ENCODE measurements around the gene EYS. TPM values are rescaled to one million over a fixed set of nuclear protein-coding genes. Genes with fewer than 3 reads are reported as not detected.

EYS gene
- total and polyA plus RNA-seq, 9 of the 15 experiments (the other 6 are each of a cell fraction or from before 2014, with no cell fraction given): 0.03 to 0.36 (median 0.10) TPM; not detected in 2

DNA sequence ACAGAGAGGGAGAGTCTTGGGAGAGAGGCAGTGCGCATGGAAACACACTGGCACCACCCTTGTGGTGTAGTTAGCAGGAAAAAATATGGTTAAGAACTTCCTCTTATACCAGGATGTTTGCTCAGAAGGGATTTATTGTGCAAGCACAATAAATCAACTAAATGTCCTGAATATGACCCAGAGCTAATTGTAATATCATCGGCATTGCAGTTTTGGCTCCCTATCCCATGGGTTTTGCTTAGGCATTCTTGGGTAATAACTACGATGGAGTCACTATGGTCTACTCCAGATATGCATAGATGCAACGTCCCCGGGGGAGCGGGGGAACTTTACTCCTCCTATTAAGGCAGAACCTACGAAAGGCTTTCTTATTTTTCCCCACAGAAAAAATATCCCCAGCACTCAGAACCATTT is 751.6 kb downstream of the EYS start:
- Histone ChIP-seq H3K4me1 (replicated peaks in 1 of 2; ENCODE audit: control insufficient read depth in 2 of 2, insufficient read depth in 2 of 2, low read length in 2 of 2) (no peaks in the 10 kb centered on the region), H3K27me3 (ENCODE audit: control insufficient read depth in 2 of 2, insufficient read depth in 2 of 2, low read length in 2 of 2) (no peaks in the 10 kb centered on the region), H3K9ac (ENCODE audit: insufficient read depth in 1 of 2, low read depth in 2 of 2, low read length in 2 of 2) (no peak overlapping the region), H3K36me3 (ENCODE audit: control insufficient read depth, insufficient read depth, low read length) (no peaks in the 10 kb centered on the region), H2AFZ (ENCODE audit: low read depth, low read length) (no peak overlapping the region), H3K4me2 (ENCODE audit: insufficient read depth, low read length) (no peak overlapping the region), H3K27ac (ENCODE audit: extremely low read depth, low read depth, low read length) (no peak overlapping the region), H3K79me2 (ENCODE audit: control insufficient read depth, insufficient read depth, low read length) (no peaks in the 10 kb centered on the region), H3K9me1 (ENCODE audit: control insufficient read depth, insufficient read depth, low read length) (no peaks in the 10 kb centered on the region), H3K9me3 (replicated peaks; ENCODE audit: control insufficient read depth, insufficient read depth, low read depth, low read length) (no peaks in the 10 kb centered on the region; the same call in 1 of the 2 replicates), H3K4me3 (no peak overlapping the region), H4K20me1 (replicated peaks; ENCODE audit: control insufficient read depth, insufficient read depth, low read length) (no peaks in the 10 kb centered on the region)
- in situ Hi-C loops (cut with MboI) (no loop called here), intact Hi-C loops (cut with micrococcal nuclease) (no loop called here)
- BruUV-seq (replicated peaks): no TSS peak
- POLR2A ChIA-PET: no interaction called here
- ATAC-seq: no peak
- CTCF ChIA-PET (ENCODE audit: low intra/inter-chr PET ratio): no interaction called here
- FAIRE-seq: no peak
- no peak for DNase-seq (ENCODE audit: extremely low read depth in 1 of 4, low spot score in 3 of 4)
- WGBS (ENCODE audit: insufficient coverage, low coverage, missing lambda C conversion rate): 2% methylated on average over 7 of the region's 7 CpGs
- TF ChIP-seq ZNF197 (CRISPR knock-in tag; IDR thresholded peaks at IDR 0.05; ENCODE audit: low read depth) (no peak), SREBF1 (IDR thresholded peaks at IDR 0.05; ENCODE audit: borderline replicate concordance, low read depth, low read length) (no peak), MCM7 (IDR thresholded peaks at IDR 0.05) (no peak), POLR2AphosphoS2 (IDR thresholded peaks at IDR 0.05; ENCODE audit: low read length) (no peak), HDAC2 (IDR thresholded peaks at IDR 0.05) (no peak)
- TF ChIP-seq, protein P1, sequence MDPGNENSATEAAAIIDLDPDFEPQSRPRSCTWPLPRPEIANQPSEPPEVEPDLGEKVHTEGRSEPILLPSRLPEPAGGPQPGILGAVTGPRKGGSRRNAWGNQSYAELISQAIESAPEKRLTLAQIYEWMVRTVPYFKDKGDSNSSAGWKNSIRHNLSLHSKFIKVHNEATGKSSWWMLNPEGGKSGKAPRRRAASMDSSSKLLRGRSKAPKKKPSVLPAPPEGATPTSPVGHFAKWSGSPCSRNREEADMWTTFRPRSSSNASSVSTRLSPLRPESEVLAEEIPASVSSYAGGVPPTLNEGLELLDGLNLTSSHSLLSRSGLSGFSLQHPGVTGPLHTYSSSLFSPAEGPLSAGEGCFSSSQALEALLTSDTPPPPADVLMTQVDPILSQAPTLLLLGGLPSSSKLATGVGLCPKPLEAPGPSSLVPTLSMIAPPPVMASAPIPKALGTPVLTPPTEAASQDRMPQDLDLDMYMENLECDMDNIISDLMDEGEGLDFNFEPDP (CRISPR knock-in tag; IDR thresholded peaks at IDR 0.05): no peak
- TF ChIP-seq, protein P2, sequence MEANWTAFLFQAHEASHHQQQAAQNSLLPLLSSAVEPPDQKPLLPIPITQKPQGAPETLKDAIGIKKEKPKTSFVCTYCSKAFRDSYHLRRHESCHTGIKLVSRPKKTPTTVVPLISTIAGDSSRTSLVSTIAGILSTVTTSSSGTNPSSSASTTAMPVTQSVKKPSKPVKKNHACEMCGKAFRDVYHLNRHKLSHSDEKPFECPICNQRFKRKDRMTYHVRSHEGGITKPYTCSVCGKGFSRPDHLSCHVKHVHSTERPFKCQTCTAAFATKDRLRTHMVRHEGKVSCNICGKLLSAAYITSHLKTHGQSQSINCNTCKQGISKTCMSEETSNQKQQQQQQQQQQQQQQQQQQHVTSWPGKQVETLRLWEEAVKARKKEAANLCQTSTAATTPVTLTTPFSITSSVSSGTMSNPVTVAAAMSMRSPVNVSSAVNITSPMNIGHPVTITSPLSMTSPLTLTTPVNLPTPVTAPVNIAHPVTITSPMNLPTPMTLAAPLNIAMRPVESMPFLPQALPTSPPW (CRISPR knock-in tag; IDR thresholded peaks at IDR 0.05): no peak
